Endothelial cell of umbilical vein (primary cell): Measurements from ENCODE around the gene CNFN. TPM values are rescaled to one million over a fixed set of nuclear protein-coding genes. Genes with fewer than 3 reads are reported as not detected.

Experiments
- BruUV-seq: library from RNA; stranded (reverse); fragments of 400-500 nt; replicated peaks from 2 replicates; lab custom pipeline; 2021; lab: Mats Ljungman, UMichigan
- CTCF ChIA-PET: fragments of 300-600, 350-600 bp; sonication (Branson Sonifier 250); formaldehyde crosslinking; loops from one replicate; lab custom pipeline; 2021; ENCODE audit warnings: antibody characterized with exemption, inconsistent platforms; lab: Charles Lee
- POLR2A ChIA-PET: fragments of 300-600, 350-600 bp; sonication (Branson Sonifier 250); formaldehyde crosslinking; loops from one replicate; lab custom pipeline; 2021; ENCODE audit warnings: antibody characterized with exemption, inconsistent platforms; lab: Charles Lee
- DNase-seq: peaks from one replicate; pipeline ENCODE4 v3.0.0-alpha.2; 2011; ENCODE audit warnings: low read depth, low spot score
- FAIRE-seq: peaks from 2 replicates; lab custom pipeline; 2011; peaks lifted over from hg19 to GRCh38; lab: Jason Lieb, UNC
- H2AFZ ChIP-seq: 2 replicates; pipeline ENCODE4 v1.6.0; 2012; ENCODE audit warnings: low read depth, low read length, control low read depth, inconsistent platforms
- H3K27ac ChIP-seq: 2 replicates; pipeline ENCODE4 v1.5.1; 2011; ENCODE audit warnings: low read depth, mild to moderate bottlenecking, control low read depth, low read length, moderate library complexity; ENCODE audit not compliant: insufficient read depth
- H3K27me3 ChIP-seq, 2 experiments: 2 replicates each; pipeline versions ENCODE4 v1.6.0 to v1.6.1; 2011; ENCODE audit warnings: low read length in 2 of 2, mixed read lengths in 1 of 2; ENCODE audit not compliant: control insufficient read depth in 2 of 2, insufficient read depth in 2 of 2
- H3K36me3 ChIP-seq, 2 experiments: 2 replicates in 1 of 2; 3 replicates in 1 of 2; pipeline ENCODE4 v1.5.1; 2011; ENCODE audit warnings: low read length in 2 of 2, mild to moderate bottlenecking in 1 of 2, moderate library complexity in 1 of 2; ENCODE audit not compliant: control insufficient read depth in 2 of 2, insufficient read depth in 2 of 2; ENCODE audit errors: extremely low read depth in 1 of 2
- H3K4me1 ChIP-seq: 3 replicates; pipeline ENCODE4 v1.5.1; 2011; ENCODE audit warnings: mild to moderate bottlenecking, low read length; ENCODE audit not compliant: control insufficient read depth, insufficient read depth; ENCODE audit errors: extremely low read depth
- H3K4me2 ChIP-seq: 2 replicates; pipeline ENCODE4 v1.6.1; 2011; ENCODE audit warnings: low read length, control low read depth, mixed read lengths; ENCODE audit not compliant: insufficient read depth
- H3K4me3 ChIP-seq, 3 experiments: fragments of 200-600 bp in 1 of 3; sonication (generic), shearing (Covaris generic) in 1 of 3; replicated peaks in 1 of 3; 2 replicates each; pipeline ENCODE4 v1.5.1; 2011 to 2016; ENCODE audit warnings: control low read depth in 3 of 3, low read length in 3 of 3, mild to moderate bottlenecking in 2 of 3, inconsistent platforms in 1 of 3, low read depth in 1 of 3, moderate library complexity in 1 of 3; ENCODE audit not compliant: insufficient read depth in 1 of 3
- H3K79me2 ChIP-seq: 2 replicates; pipeline ENCODE4 v1.6.0; 2012; ENCODE audit warnings: low read length, inconsistent platforms; ENCODE audit not compliant: control insufficient read depth, insufficient read depth
- H3K9ac ChIP-seq: replicated peaks from 2 replicates; pipeline ENCODE3; 2011; ENCODE audit warnings: low read length, control low read depth; ENCODE audit not compliant: insufficient read depth; ENCODE audit errors: extremely low read depth
- H3K9me1 ChIP-seq: replicated peaks from 3 replicates; pipeline ENCODE4 v1.6.0; 2011; ENCODE audit warnings: mild to moderate bottlenecking, low read length; ENCODE audit not compliant: control insufficient read depth, insufficient read depth; ENCODE audit errors: extremely low read depth
- H3K9me3 ChIP-seq: replicated peaks from 2 replicates; pipeline ENCODE4 v1.5.1; 2012; ENCODE audit warnings: low read length, inconsistent platforms; ENCODE audit not compliant: control insufficient read depth, insufficient read depth
- H4K20me1 ChIP-seq: replicated peaks from 2 replicates; pipeline ENCODE3; 2011; ENCODE audit warnings: mild to moderate bottlenecking, low read length; ENCODE audit not compliant: control insufficient read depth, insufficient read depth; ENCODE audit errors: extremely low read depth
- CTCF ChIP-seq, 2 donors: IDR thresholded peaks; 1 replicate in 1 of 2; 2 replicates in 1 of 2; pipeline ENCODE4 v1.5.1; 2011; ENCODE audit warnings: low read length in 2 of 2, mild to moderate bottlenecking in 2 of 2, moderate library complexity in 2 of 2, control low read depth in 1 of 2, inconsistent platforms in 1 of 2, low read depth in 1 of 2; ENCODE audit not compliant: insufficient read depth in 1 of 2; ENCODE audit errors: extremely low read depth in 1 of 2
- EZH2 ChIP-seq: IDR thresholded peaks from 2 replicates; pipeline ENCODE4 v1.6.1; 2012; ENCODE audit warnings: borderline replicate concordance, low read depth, mild to moderate bottlenecking, moderate library complexity, low read length, inconsistent platforms; ENCODE audit not compliant: severe bottlenecking
- FOS ChIP-seq: IDR thresholded peaks from 2 replicates; pipeline ENCODE4 v1.6.1; 2011; ENCODE audit warnings: mild to moderate bottlenecking, low read length, moderate library complexity, borderline replicate concordance; ENCODE audit not compliant: insufficient read depth
- GATA2 ChIP-seq: IDR thresholded peaks from 2 replicates; pipeline ENCODE4 v1.7.0; 2011; ENCODE audit warnings: low read depth, mild to moderate bottlenecking, moderate library complexity, mixed read lengths, low read length; ENCODE audit not compliant: insufficient read length, insufficient read depth
- JUN ChIP-seq: IDR thresholded peaks from 2 replicates; pipeline ENCODE4 v1.6.1; 2011; ENCODE audit warnings: borderline replicate concordance, low read depth; ENCODE audit not compliant: insufficient read length, insufficient read depth
- MAX ChIP-seq: IDR thresholded peaks from 2 replicates; pipeline ENCODE4 v1.6.1; 2011; ENCODE audit not compliant: insufficient read depth, insufficient read length
- MYC ChIP-seq: IDR thresholded peaks from one replicate; pipeline ENCODE4 v1.6.1; 2011; ENCODE audit warnings: mild to moderate bottlenecking, low read depth, low read length
- POLR2A ChIP-seq: IDR thresholded peaks from 2 replicates; pipeline ENCODE4 v1.6.1; 2012; ENCODE audit warnings: low read depth, mild to moderate bottlenecking, control low read depth, low read length
- POLR2AphosphoS5 ChIP-seq: IDR thresholded peaks from 2 replicates; pipeline ENCODE4 v1.6.1; 2012; ENCODE audit warnings: low read depth, mild to moderate bottlenecking, control low read depth, low read length, moderate library complexity; ENCODE audit not compliant: insufficient read depth
- dilution Hi-C: fragments of 300-500 bp; cut with MboI; formaldehyde crosslinking; loops from one replicate; pipeline ENCODE4 v1.15.0; 2019; ENCODE audit warnings: low sequenced_read_pairs; ENCODE audit not compliant: extremely low pct_ligation_motif_present
- intact Hi-C: fragments of 100-400 bp; cut with micrococcal nuclease; formaldehyde crosslinking; loops from one replicate; pipeline ENCODE4 v1.10.0; 2022
- polyA plus RNA-seq, 4 experiments: library from polyadenylated mRNA; depleted of rRNA in 3 of 4; stranded (reverse) in 3 of 4; unstranded in 1 of 4; fragments of >200 nt; gene quantifications; 2 replicates each; pipeline versions ENCODE4 v1.2.1 to v1.2.3, GENCODE V29; 2011 to 2012; ENCODE audit warnings: missing spikeins in 1 of 4
- total RNA-seq: library from RNA; stranded (reverse); gene quantifications from 2 replicates; pipeline ENCODE4 v1.2.3, GENCODE V29; 2021

The CNFN gene
- total and polyA plus RNA-seq, 2 donors (not counting 3 experiments of a cell fraction or from before 2014, with no cell fraction given): 0.23 to 0.73 TPM

GRCh38 chr19:42431486-42431885 lies 41.4 kb upstream of the CNFN start:
- Histone ChIP-seq H3K4me1 (peaks cover 10% of the 10 kb centered on the region), H3K79me2 (no peaks in the 10 kb centered on the region), H3K4me2 (no peak overlapping the region), H3K4me3 (no peak overlapping the region), H3K36me3 (no peaks in the 10 kb centered on the region), H3K9me1 (no peaks in the 10 kb centered on the region), H3K27ac (no peak overlapping the region), H3K9me3 (no peaks in the 10 kb centered on the region), H3K9ac (no peak overlapping the region), H2AFZ (no peak overlapping the region), H3K27me3 (no peaks in the 10 kb centered on the region), H4K20me1 (no peaks in the 10 kb centered on the region)
- dilution Hi-C loops (no loop called here), intact Hi-C loops (no loop called here)
- ChIA-PET POLR2A (no interaction called here), CTCF (interaction anchor here (2.2 to 2.9 kb wide), 2 partner anchors 8 to 9 kb away, joined by 7 to 15 read pairs; no protein-coding TSS in a partner anchor)
- no peak for TF ChIP-seq POLR2AphosphoS5
- TF ChIP-seq MYC: no peak
- TF ChIP-seq EZH2: no peak
- no peak for TF ChIP-seq POLR2A
- no peak for DNase-seq
- BruUV-seq: no TSS peak
- no peak for FAIRE-seq

- Histone ChIP-seq H3K79me2 (no peaks in the 10 kb centered on the region), H3K9me1 (no peaks in the 10 kb centered on the region), H3K4me1 (peaks cover 12% of the 10 kb centered on the region), H3K4me3 (no peak overlapping the region), H4K20me1 (no peaks in the 10 kb centered on the region), H3K27ac (no peak overlapping the region), H2AFZ (no peak overlapping the region), H3K36me3 (no peaks in the 10 kb centered on the region), H3K9ac (no peak overlapping the region), H3K4me2 (no peak overlapping the region), H3K27me3 (no peaks in the 10 kb centered on the region), H3K9me3 (no peaks in the 10 kb centered on the region)
- ChIA-PET POLR2A (no interaction called here), CTCF (interaction anchor here (4.3 kb wide), 1 partner anchor 10 kb away, joined by 22 read pairs; no protein-coding TSS in a partner anchor)
- DNase-seq (no peak), FAIRE-seq (no peak)
- dilution Hi-C loops: no loop called here
- intact Hi-C loops: no loop called here
- TF ChIP-seq CTCF (IDR thresholded peaks at IDR 0.05; ENCODE audit: extremely low read depth in 1 of 2, insufficient read depth in 1 of 2, low read depth in 1 of 2, low read length in 2 of 2) (no peak), FOS (no peak), POLR2A (no peak), GATA2 (no peak), MAX (no peak), POLR2AphosphoS5 (no peak), JUN (no peak), EZH2 (no peak), MYC (no peak)
- BruUV-seq: no TSS peak
These were observed 38.6 kb upstream of the CNFN start for GRCh38 chr19:42428676-42429075.
